Activated CD8-positive, alpha-beta T cell treated with anti-CD3 and anti-CD28 coated beads, Interleukin-2, amount 10 ng/mL, durations not matched to agents 7 days and 5 days (primary cell): ENCODE measurements around the gene LIMA1. TPM values are rescaled to one million over a fixed set of nuclear protein-coding genes. Genes with fewer than 3 reads are reported as not detected.
A peak's percentile ranks its signal among the peaks of the same experiment; 100 is the strongest.
"Not testable (repeated sequence)": the region's sequence is repeated elsewhere in the genome, so short reads cannot be mapped to it uniquely, and the experiment has no call there.

ENCODE experiments used
- ATAC-seq: fragments of 150-1000 bp; cut with Tn5 transposase; one replicate; pipeline ENCODE4 v1.10.0; 2021; ENCODE audit warnings: moderate library complexity
- CTCF ChIA-PET: fragments of 350-600 bp; sonication (Branson Sonifier 250); formaldehyde crosslinking; loops from one replicate; lab custom pipeline; 2021; ENCODE audit warnings: antibody characterized with exemption; lab: Charles Lee
- POLR2A ChIA-PET: fragments of 350-600 bp; sonication (Branson Sonifier 250); formaldehyde crosslinking; loops from one replicate; lab custom pipeline; 2021; ENCODE audit warnings: antibody characterized with exemption; lab: Charles Lee
- DNase-seq: peaks from one replicate; pipeline ENCODE4 v3.0.0-alpha.2; 2020
- H3K27ac Mint-ChIP-seq: one replicate; pipeline ENCODE4 v1.8.0; 2021; ENCODE audit warnings: mild to moderate bottlenecking, mixed read lengths
- H3K27me3 Mint-ChIP-seq: one replicate; pipeline ENCODE4 v1.8.0; 2021; ENCODE audit warnings: low read depth, mixed read lengths
- H3K36me3 Mint-ChIP-seq: one replicate; pipeline ENCODE4 v1.8.0; 2021; ENCODE audit warnings: low read depth, mixed read lengths
- H3K4me1 Mint-ChIP-seq: one replicate; pipeline ENCODE4 v1.8.0; 2021; ENCODE audit warnings: low read depth, mixed read lengths
- H3K4me3 Mint-ChIP-seq: one replicate; pipeline ENCODE4 v1.8.0; 2021; ENCODE audit warnings: mild to moderate bottlenecking, mixed read lengths
- H3K9me3 Mint-ChIP-seq: one replicate; pipeline ENCODE4 v1.8.0; 2022; ENCODE audit warnings: mixed read lengths; ENCODE audit not compliant: insufficient read depth
- total RNA-seq, 2 experiments: library from RNA; stranded (reverse); gene quantifications; one replicate each; pipeline ENCODE4 v1.2.3, GENCODE V29; 2021

Gene LIMA1
- 10 to 100 TPM; 19.4 to 19.9 TPM for total RNA-seq

DNA sequence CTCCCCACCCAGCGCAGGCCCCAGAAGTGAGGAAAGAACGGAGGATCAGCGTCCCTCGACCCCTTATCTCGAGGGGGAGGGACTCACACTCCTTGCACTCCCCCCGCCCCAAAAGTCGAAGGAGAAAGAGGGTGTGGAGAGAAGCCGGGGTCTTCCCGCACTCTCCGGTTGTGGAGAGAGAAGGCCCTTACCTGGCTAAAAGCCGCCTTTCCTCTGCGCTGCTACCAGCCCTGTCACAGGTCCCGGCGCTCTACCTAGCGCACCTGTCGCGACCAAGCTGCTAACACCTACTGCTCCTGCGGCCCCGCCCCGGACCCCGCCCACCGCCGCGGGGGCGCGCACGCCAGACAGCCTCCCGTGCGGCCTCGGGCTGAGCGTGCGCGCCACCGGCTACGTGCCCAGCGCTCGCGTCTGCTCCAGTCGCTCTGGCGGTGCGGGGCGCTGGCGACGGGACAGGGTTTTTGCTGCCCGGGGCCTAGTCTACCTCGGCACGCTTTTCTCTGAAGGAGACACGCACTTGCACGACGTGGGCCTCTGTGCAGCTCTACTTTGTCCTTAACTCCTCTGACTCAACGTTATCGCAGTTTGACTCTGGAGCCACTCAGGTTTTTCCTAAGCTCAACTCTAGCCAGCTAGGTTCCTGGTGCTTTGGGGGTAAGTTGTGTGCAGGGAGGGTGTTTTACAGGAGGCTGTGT lies at the start of gene LIMA1:
Gene LIMA1 (minus strand): TSS at position 292 of the 695 bp plus-strand sequence. CDS start 34,769 bp downstream, outside the sequence.
- Mint-ChIP-seq H3K4me1 (peaks cover 20% of the 10 kb centered on the region), H3K9me3 (no peaks in the 10 kb centered on the region), H3K27ac (peak within 1 kb of the TSS; percentile 85), H3K27me3 (peaks cover 13% of the 10 kb centered on the region), H3K36me3 (peaks cover 2% of the 10 kb centered on the region), H3K4me3 (peak within 1 kb of the TSS; percentile 87)
- DNase-seq, result peak; percentile 94
- ATAC-seq, result peak; percentile 98
- ChIA-PET POLR2A (interaction anchor here (0.6 to 2.3 kb wide), 5 partner anchors 36 to 172 kb away, joined by 3 to 16 read pairs (median 4); partner anchors contain the start of gene COX14), CTCF (interaction anchor here (0.6 to 2.4 kb wide), 17 partner anchors 14 to 221 kb away, joined by 3 to 18 read pairs (median 4); partner anchors contain the start of genes COX14 and DIP2B)

DNA sequence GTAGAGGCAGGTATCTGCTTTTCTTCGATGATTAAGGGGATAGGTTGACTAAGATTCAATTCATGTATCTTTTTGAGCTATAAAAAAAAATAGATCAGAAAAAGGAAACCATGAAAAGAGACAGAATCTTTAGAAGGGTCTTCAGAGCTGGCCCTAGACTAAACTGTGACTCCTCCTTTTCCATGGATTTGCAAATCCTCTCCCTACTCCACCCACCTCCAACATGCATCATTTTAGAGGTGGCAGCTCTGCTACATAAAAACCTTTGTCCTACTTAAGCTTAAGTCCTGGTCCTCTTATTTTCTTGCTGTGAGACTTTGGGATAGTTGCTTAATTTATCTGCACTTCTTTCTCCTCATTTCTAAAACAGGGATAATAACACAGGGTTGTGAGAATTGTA lies 48.4 kb upstream of the LIMA1 start:
- Mint-ChIP-seq H3K4me1 (no peaks in the 10 kb centered on the region), H3K9me3 (no peaks in the 10 kb centered on the region), H3K27me3 (no peaks in the 10 kb centered on the region), H3K36me3 (no peaks in the 10 kb centered on the region), H3K4me3 (no peak overlapping the region), H3K27ac (no peak overlapping the region)
- DNase-seq, result no peak
- ChIA-PET CTCF (no interaction called here), POLR2A (no interaction called here)
- no peak for ATAC-seq

DNA sequence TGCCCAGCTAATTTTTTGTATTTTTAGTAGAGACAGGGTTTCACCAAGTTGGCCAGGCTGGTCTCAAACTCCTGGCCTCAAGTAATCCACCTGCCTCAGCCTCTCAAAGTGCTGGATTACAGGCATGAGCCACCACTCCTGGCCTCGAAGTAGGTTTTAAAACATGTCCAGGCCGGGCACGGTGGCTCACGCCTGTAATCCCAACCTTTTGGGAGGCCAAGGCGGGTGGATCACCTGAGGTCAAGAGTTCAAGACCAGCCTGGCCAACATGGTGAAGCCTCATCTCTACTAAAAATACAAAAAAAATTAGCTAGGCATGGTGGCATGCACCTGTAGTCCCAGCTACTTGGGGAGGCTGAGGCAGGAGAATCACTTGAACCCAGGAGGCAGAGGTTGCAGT lies 45.3 kb upstream of the LIMA1 start:
- H3K27ac Mint-ChIP-seq, H3K4me3 Mint-ChIP-seq, H3K27me3 Mint-ChIP-seq, ATAC-seq, H3K36me3 Mint-ChIP-seq, CTCF ChIA-PET, H3K9me3 Mint-ChIP-seq, H3K4me1 Mint-ChIP-seq, POLR2A ChIA-PET, DNase-seq: not testable (repeated sequence)

- no peaks in the 10 kb centered on the region for H3K9me3 Mint-ChIP-seq
- no peaks in the 10 kb centered on the region for H3K4me1 Mint-ChIP-seq
- no peaks in the 10 kb centered on the region for H3K36me3 Mint-ChIP-seq
- ATAC-seq (no peak), DNase-seq (no peak)
- H3K27ac Mint-ChIP-seq, result no peak overlapping the region
- H3K27me3 Mint-ChIP-seq, result no peaks in the 10 kb centered on the region
- ChIA-PET POLR2A (no interaction called here), CTCF (no interaction called here)
- no peak overlapping the region for H3K4me3 Mint-ChIP-seq
Observed at GRCh38 chr12:50326590-50327284, 43.4 kb upstream of the LIMA1 start.

DNA sequence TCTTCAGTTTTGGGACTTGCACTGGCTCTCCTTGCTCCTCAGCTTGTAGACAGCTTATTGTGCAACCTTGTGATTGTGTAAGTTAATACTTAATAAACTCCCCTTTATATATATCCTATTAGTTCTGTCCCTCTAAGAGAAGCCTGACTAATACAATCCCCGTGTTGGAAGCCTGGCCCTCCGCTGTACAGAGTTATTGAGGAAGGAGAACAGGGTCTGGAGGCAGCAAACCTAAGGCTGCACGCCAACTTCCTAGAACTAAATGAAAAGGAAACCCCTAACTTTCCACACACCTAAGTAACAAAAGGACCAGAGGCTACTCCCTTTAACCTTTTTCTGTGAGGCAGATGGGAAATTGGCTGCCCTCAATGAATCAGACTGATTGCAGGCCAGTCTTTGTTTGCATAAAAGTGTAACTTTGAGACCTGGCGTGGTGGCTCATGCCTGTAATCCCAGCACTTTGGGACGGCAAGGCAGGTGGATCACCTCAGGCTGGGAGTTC lies 42.6 kb upstream of the LIMA1 start:
- POLR2A ChIA-PET, result no interaction called here
- no peak overlapping the region for H3K27ac Mint-ChIP-seq

DNA sequence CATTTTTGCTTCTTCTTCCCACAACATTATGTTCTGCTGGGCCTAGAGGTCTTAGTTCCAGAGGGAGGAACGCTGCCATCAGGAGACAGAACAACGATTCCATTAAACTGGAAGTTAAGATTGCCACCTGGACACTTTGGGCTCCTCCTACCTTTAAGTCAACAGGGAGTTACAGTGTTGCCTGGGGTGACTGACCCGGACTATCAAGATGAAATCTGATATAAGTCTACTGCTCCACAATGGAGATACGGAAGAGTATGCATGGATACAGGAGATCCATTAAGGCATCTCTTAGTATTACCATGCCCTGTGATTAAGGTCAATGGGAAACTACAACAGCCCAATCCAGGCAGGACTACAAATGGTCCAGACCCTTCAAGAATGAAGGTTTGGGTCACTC lies 41.5 kb upstream of the LIMA1 start:
- H3K36me3 Mint-ChIP-seq, H3K4me1 Mint-ChIP-seq, ATAC-seq, CTCF ChIA-PET, H3K27ac Mint-ChIP-seq, DNase-seq, POLR2A ChIA-PET, H3K4me3 Mint-ChIP-seq, H3K9me3 Mint-ChIP-seq, H3K27me3 Mint-ChIP-seq: not testable (repeated sequence)

More for the DNA sequence above, 42.6 kb upstream of the LIMA1 start:
- Mint-ChIP-seq H3K36me3 (no peaks in the 10 kb centered on the region), H3K4me3 (no peak overlapping the region), H3K9me3 (no peaks in the 10 kb centered on the region), H3K4me1 (no peaks in the 10 kb centered on the region), H3K27me3 (no peaks in the 10 kb centered on the region)
- CTCF ChIA-PET, result no interaction called here
- ATAC-seq (no peak), DNase-seq (no peak)

GRCh38 chr12:50324077-50324476 lies 40.8 kb upstream of the LIMA1 start:
- H3K9me3 Mint-ChIP-seq, H3K27ac Mint-ChIP-seq, POLR2A ChIA-PET, H3K4me3 Mint-ChIP-seq, CTCF ChIA-PET, H3K36me3 Mint-ChIP-seq, ATAC-seq, DNase-seq, H3K4me1 Mint-ChIP-seq, H3K27me3 Mint-ChIP-seq: not testable (repeated sequence)

- H3K4me1 Mint-ChIP-seq, result no peaks in the 10 kb centered on the region
- DNase-seq, result no peak
- ChIA-PET POLR2A (no interaction called here), CTCF (no interaction called here)
- no peaks in the 10 kb centered on the region for H3K27me3 Mint-ChIP-seq
- H3K36me3 Mint-ChIP-seq, result no peaks in the 10 kb centered on the region
- ATAC-seq, result no peak
- H3K9me3 Mint-ChIP-seq, result no peaks in the 10 kb centered on the region
- no peak overlapping the region for H3K4me3 Mint-ChIP-seq
- H3K27ac Mint-ChIP-seq, result no peak overlapping the region
Observed at GRCh38 chr12:50322206-50322605, 38.9 kb upstream of the LIMA1 start.

- no peaks in the 10 kb centered on the region for H3K9me3 Mint-ChIP-seq
- H3K27ac Mint-ChIP-seq, result no peak overlapping the region
- no peaks in the 10 kb centered on the region for H3K36me3 Mint-ChIP-seq
- CTCF ChIA-PET, result interaction anchor here (1.0 to 1.2 kb wide), 3 partner anchors 20 to 206 kb away, joined by 3 read pairs; no protein-coding TSS in a partner anchor
- H3K4me1 Mint-ChIP-seq, result no peaks in the 10 kb centered on the region
- ATAC-seq (no peak), DNase-seq (no peak)
- H3K27me3 Mint-ChIP-seq, result no peaks in the 10 kb centered on the region
- H3K4me3 Mint-ChIP-seq, result no peak overlapping the region
- POLR2A ChIA-PET, result interaction anchor here (1.0 kb wide), 1 partner anchor 78 kb away, joined by 4 read pairs; no protein-coding TSS in a partner anchor
Observed at GRCh38 chr12:50317203-50317602, 33.9 kb upstream of the LIMA1 start.

DNA sequence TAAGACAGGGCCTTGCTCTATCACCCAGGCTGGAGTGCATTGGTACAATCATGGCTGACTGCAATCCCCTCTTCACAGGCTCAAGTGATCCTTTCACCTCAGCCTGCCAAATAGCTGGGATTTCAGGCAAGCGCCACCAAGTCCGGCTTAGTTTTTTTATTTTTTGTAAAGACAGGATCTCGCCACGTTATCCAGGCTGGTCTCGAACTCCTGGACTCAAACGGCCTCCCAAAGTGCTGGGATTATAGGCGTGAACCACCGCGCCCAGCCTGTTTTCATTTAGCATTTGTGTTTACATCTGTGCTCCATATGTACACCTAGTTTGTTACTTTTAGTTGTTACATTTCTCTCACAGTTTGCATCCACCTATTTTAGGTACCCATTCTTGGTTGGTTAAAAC lies 32.5 kb upstream of the LIMA1 start:
- ChIA-PET CTCF (interaction anchor here (0.7 kb wide), 1 partner anchor 19 kb away, joined by 3 read pairs; no protein-coding TSS in a partner anchor), POLR2A (no interaction called here)
- Mint-ChIP-seq H3K27ac (no peak overlapping the region), H3K4me1 (no peaks in the 10 kb centered on the region), H3K27me3 (no peaks in the 10 kb centered on the region), H3K4me3 (no peak overlapping the region), H3K36me3 (no peaks in the 10 kb centered on the region), H3K9me3 (no peaks in the 10 kb centered on the region)
- no peak for DNase-seq
- no peak for ATAC-seq

- H3K36me3 Mint-ChIP-seq, result no peaks in the 10 kb centered on the region
- ATAC-seq, result no peak
- POLR2A ChIA-PET, result no interaction called here
Observed at GRCh38 chr12:50314636-50315312, 31.5 kb upstream of the LIMA1 start.

More at GRCh38 chr12:50314636-50315312, 31.5 kb upstream of the LIMA1 start:
- H3K9me3 Mint-ChIP-seq, result no peaks in the 10 kb centered on the region
- DNase-seq, result no peak
- CTCF ChIA-PET, result interaction anchor here (0.6 to 2.8 kb wide), 35 partner anchors 9 to 240 kb away, joined by 3 to 23 read pairs (median 4); partner anchors contain the start of genes CERS5, COX14 and SMARCD1
- H3K27me3 Mint-ChIP-seq, result no peaks in the 10 kb centered on the region
- no peaks in the 10 kb centered on the region for H3K4me1 Mint-ChIP-seq
- H3K4me3 Mint-ChIP-seq, result no peak overlapping the region
- no peak overlapping the region for H3K27ac Mint-ChIP-seq
